Stimulated activated CD8-positive, alpha-beta memory T cell treated with anti-CD3 and anti-CD28 coated beads, Interleukin-7, amount 100 ng/mL, for 48 hours (primary cell): Measurements from ENCODE around the gene KPRP.

Experiments used
- DNase-seq, 2 donors: peaks; one replicate each; pipeline ENCODE4 v3.0.0-alpha.2; 2020; ENCODE audit warnings: low read depth in 1 of 2; ENCODE audit errors: extremely low read depth in 1 of 2

Gene KPRP

DNA sequence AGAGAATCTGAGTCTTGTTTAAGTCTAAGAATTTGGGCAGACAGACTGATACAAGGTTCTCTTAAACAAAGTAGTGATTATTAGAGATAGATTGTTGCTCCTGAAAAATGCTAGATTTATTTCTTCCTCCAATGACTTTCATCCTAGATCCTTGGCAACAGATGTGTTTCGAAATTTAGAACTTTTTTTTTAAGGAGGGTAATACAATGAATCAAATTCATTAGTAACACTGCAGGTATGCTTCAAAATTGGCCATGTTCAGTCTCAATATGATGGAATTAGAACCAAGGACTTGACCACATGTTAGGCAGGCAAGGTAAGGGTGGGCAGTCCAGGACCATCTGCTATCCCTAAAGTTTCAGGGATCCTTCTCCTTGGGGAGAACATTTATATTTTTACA is 12.6 kb downstream of the KPRP start:
- no peak for DNase-seq

DNA sequence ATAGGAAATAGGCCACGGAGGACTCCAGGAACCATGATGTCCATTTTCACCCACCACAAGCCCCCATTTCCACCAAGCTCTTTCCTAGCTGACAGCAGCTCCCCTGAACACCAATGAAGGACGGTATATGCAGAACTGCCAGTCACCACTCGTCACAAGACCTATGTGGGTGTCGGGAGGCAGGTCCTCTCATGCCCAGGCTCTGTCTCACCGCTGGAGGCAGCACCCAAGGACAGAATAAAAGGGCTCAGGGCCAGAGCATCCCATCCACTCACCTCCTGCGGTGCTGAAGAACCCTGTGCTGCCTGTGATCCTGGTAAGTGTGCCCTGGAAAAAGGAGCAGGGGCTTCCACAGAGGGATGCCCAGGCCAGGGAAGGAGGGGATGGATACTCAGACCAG is 17.1 kb downstream of the KPRP start, which contains the start of gene LCE1F:
TSS of gene LCE1F (plus strand) at position 266 of the 400 bp plus-strand sequence. CDS start 1,232 bp downstream, outside the sequence.
- no peak for DNase-seq

DNA sequence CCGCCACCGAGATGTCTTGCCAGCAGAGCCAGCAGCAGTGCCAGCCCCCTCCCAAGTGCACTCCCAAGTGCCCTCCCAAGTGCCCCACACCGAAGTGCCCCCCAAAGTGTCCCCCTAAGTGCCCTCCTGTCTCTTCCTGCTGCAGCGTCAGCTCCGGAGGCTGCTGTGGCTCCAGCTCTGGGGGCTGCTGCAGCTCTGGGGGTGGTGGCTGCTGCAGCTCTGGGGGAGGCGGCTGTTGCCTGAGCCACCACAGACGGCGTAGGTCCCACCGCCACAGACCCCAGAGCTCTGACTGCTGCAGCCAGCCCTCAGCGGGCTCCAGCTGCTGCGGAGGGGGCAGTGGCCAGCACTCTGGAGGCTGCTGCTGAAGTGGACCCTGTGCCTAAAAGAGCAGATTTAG is 18.5 kb downstream of the KPRP start:
- no peak for DNase-seq

DNA sequence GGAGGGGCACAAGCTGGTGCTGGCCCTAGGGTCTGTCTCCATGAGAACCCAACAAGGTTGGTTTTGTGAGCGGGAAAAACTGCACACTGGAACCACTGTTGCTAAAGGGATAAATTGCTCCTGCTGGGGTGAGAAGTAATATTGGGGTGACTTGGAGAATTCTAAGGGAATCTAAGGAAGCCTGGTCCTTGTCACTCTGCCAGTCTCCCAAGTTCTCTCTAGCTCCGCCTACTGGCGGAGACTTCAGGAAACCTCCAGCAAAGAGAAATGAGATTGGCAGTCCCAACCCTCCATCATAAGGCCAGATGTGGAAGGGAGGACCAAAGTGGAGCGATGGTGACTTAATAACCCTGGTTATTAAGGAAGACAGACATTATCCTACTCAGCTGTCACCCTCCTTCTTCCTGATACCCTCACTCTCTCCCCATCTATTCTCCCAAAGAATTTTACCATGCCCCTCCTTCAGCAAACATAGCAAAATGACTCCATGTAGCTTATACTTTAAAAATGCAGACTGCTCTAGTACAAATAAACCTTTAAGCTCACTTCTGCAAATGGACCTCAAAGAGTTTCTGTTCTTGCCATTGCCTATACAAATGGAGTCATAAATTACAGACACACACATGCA is 19.8 kb downstream of the KPRP start:
- DNase-seq: no peak

DNA sequence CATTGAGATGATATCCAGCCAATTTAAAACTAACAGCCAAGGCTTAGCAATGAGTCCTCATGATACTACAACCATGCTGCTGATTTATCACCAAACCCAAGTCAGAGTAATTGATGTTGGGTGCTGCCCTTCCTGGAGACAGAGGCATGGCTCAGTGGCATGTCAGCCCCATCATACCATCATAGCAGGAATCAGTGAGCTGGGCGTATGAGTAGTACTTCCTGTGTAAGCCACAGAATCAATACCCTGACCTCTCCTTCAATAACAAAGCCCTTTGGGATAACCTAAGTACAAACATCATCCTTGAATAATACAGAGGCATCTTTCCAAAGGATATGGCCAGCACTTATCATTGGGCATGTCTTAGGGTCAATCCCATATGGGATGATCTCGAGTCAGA is 25.3 kb downstream of the KPRP start:
- no peak for DNase-seq

DNA sequence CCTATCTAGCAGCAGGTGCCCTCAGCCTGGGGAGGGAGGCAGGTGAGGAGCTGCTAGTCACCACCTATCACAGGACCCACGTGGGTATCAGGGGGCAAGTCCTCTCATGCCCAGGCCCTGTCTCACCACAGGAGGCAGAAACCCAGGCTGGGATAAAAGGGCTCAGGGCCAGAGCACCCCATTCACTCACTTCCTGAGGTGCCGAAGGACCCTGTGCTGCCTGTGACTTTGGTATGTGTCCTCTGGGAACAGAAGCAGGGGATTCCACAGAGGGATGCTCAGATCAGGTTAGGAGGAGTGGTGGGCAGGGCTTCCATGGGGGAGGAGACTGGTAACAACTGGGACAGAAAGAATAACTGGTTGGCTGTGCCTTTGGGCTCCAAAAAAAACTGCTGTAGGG is 28.3 kb downstream of the KPRP start, which contains the start of gene LCE1E:
TSS of gene LCE1E (plus strand) at position 181 of the 400 bp plus-strand sequence. CDS start 1,043 bp downstream, outside the sequence.
- no peak for DNase-seq

DNA sequence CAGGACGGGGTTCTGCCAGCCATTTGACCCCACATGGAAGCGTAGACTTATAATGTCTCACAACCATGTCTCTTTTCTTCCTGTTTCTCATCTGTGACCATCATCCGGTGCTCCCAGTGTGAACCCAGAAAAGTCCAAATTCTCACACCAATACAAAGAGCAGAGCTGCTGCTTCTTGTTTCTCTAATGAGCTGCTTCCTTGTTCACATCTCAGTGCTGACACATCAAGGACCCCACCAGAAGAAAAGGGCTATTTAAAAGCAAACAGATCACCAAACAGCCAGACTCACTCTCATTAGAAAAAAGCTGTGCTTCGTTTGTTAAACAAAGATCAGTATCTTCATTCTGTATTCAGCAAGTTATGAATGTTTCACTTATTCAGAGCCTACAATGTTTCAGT is 37.9 kb downstream of the KPRP start:
- no peak for DNase-seq

DNA sequence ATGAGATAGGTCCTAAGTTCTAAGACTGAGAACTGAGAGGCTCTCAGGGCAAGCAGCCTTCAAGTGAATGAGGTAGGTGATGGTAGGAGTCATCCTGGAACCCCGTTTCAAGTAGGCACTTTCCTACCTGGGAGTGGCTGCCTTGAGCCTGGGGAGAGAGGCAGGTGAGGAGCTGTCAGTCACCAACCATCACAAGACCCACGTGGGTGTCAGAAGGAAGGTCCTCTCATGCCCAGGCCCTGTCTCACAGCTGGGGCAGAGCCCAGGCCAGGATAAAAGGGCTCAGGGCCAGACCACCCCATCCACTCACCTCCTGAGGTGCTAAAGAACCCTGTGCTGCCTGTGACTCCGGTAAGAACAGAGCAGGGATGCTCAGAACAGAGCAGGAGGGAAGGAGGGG is 38.6 kb downstream of the KPRP start, which contains the start of gene LCE1D:
TSS of gene LCE1D (plus strand) at position 301 of the 400 bp plus-strand sequence. CDS start 1,074 bp downstream, outside the sequence.
- no peak for DNase-seq

DNA sequence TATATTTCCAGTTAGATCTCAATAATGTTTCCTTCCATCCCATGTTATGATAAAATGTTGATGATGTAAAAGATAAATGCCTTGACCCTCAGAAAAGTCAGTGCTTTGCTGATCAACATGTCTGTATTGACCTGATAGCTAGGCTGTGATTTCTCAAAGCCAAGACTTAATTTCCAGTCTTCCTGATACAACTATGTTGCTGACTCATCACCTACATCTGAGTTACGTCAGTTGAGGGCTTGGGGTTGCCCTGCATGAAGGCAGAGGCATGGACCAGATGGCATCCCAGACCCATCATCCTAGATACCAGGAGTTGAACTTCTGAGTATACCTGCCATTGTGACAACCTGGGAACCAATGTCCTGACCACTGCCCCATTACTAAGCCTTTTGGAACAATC is 43.5 kb downstream of the KPRP start:
- no peak for DNase-seq

DNA sequence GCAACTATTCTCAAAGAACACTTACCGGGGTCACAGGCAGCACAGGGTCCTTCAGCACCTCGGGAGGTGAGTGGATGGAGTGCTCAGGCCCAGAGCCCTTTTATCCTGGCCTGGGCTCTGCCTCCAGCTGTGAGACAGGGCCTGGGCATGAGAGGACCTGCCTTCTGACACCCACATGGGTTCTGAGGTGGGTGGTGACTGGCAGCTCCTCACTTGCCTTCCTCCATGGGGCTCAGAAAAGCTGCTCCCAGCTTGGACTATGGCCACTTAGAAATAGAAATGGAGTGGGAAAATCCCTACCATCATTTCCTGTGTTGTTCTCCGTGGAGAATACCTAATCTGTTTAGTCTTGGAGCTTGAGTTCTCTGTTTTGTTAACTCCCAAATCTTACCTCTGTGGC is 48.8 kb downstream of the KPRP start, which contains the start of gene LCE1C:
TSS of gene LCE1C (minus strand) at position 76 of the 400 bp plus-strand sequence. CDS start 1,173 bp downstream, outside the sequence.
- DNase-seq: no peak

DNA sequence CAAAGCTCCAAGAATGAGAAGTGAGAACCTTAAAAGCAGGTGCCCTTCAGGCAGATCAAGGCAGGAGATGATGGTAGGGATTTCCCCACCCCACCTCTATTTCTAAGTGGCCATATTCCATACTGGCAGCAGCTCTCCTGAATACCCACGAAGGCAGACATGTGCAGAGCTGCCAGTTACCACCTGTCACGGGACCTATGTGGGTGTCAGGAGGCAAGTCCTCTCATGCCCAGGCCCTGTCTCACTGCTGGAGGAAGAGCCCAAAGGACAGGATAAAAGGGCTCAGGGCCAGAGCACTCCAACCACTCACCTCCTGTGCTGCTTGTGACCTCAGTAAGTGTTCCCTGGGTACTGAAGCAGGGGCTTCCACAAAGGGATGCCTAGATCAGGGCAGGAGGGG is 53.2 kb downstream of the KPRP start:
- DNase-seq: no peak
